GM21619 (cell line): ENCODE results near the gene ZBTB8OS.
"Not testable (repeated sequence)": the region's sequence is repeated elsewhere in the genome, so short reads cannot be mapped to it uniquely, and the experiment has no call there.

Experiments
- ATAC-seq: cut with Tn5 transposase; IDR thresholded peaks from one replicate; pipeline ENCODE4 v1.9.1; 2021; ENCODE audit not compliant: unreplicated experiment

Gene ZBTB8OS

GRCh38 chr1:32650752-32651460 is 556 bp upstream of the ZBTB8OS start, which contains the start of gene RBBP4:
Gene RBBP4 (plus strand): TSS chr1:32651208. CDS start chr1:32651307, 99 bp downstream.
- peak; percentile 78 for ATAC-seq

GRCh38 chr1:32647308-32648134 is 2.8 kb downstream of the ZBTB8OS start:
- ATAC-seq: no peak

GRCh38 chr1:32644426-32644825 is 5.9 kb downstream of the ZBTB8OS start:
- ATAC-seq: no peak

- not testable (repeated sequence) for ATAC-seq
These were observed 8.0 kb downstream of the ZBTB8OS start for GRCh38 chr1:32642292-32642827.

GRCh38 chr1:32639489-32640075 is 10.8 kb downstream of the ZBTB8OS start:
- ATAC-seq: no peak

GRCh38 chr1:32636914-32637645 is 13.3 kb downstream of the ZBTB8OS start:
- no peak for ATAC-seq

- no peak for ATAC-seq
These were observed 14.7 kb downstream of the ZBTB8OS start for GRCh38 chr1:32635508-32636277.

GRCh38 chr1:32632829-32633228 is 17.5 kb downstream of the ZBTB8OS start:
- ATAC-seq: no peak

GRCh38 chr1:32630173-32630572 is 20.2 kb downstream of the ZBTB8OS start:
- ATAC-seq: not testable (repeated sequence)

GRCh38 chr1:32627596-32628162 is 22.7 kb downstream of the ZBTB8OS start:
- peak; percentile 73 for ATAC-seq

- no peak for ATAC-seq
These were observed 24.2 kb downstream of the ZBTB8OS start for GRCh38 chr1:32626176-32626575.

- ATAC-seq: no peak
These were observed 26.6 kb downstream of the ZBTB8OS start for GRCh38 chr1:32623775-32624174.

GRCh38 chr1:32622806-32623681 is 27.3 kb downstream of the ZBTB8OS start:
- no peak for ATAC-seq

GRCh38 chr1:32622205-32622604 is 28.1 kb downstream of the ZBTB8OS start:
- no peak for ATAC-seq

- ATAC-seq: peak; percentile 86
These were observed 30.5 kb downstream of the ZBTB8OS start for GRCh38 chr1:32619701-32620485.

GRCh38 chr1:32618673-32619221 is 31.6 kb downstream of the ZBTB8OS start:
- no peak for ATAC-seq

GRCh38 chr1:32613472-32613871 is 36.9 kb downstream of the ZBTB8OS start:
- no peak for ATAC-seq
